Stimulated activated CD8-positive, alpha-beta memory T cell treated with anti-CD3 and anti-CD28 coated beads, Interleukin-7, amount 100 ng/mL, for 1 hour (primary cell): ENCODE data around the gene RBM44.
"Not testable (repeated sequence)": the region's sequence is repeated elsewhere in the genome, so short reads cannot be mapped to it uniquely, and the experiment has no call there.

Source experiments
- DNase-seq, 2 donors: peaks; one replicate each; pipeline ENCODE4 v3.0.0-alpha.2; 2020; ENCODE audit warnings: low read depth in 2 of 2

Gene RBM44

GRCh38 chr2:237858294-237859081 is 59.9 kb downstream of the RBM44 start:
- DNase-seq, result peak; percentile 11 to 14

DNA sequence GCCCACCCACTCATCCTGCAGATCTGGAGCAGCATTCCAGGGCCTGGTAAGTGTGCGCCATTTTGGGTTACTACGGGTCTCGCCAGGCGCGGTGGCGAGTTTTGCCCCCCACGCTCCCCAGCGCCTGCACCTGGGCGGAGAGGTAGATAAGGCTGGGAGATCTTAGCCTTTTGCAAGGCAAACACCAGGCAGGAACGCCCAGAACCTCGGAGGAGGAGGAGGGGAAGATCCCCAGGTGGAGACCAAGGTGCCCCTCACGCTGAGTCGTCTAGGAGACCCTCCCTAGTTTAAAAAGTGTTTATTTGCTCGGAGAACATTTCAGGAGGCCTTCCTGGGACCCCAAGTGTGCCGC is 60.5 kb downstream of the RBM44 start:
- DNase-seq, result no peak

DNA sequence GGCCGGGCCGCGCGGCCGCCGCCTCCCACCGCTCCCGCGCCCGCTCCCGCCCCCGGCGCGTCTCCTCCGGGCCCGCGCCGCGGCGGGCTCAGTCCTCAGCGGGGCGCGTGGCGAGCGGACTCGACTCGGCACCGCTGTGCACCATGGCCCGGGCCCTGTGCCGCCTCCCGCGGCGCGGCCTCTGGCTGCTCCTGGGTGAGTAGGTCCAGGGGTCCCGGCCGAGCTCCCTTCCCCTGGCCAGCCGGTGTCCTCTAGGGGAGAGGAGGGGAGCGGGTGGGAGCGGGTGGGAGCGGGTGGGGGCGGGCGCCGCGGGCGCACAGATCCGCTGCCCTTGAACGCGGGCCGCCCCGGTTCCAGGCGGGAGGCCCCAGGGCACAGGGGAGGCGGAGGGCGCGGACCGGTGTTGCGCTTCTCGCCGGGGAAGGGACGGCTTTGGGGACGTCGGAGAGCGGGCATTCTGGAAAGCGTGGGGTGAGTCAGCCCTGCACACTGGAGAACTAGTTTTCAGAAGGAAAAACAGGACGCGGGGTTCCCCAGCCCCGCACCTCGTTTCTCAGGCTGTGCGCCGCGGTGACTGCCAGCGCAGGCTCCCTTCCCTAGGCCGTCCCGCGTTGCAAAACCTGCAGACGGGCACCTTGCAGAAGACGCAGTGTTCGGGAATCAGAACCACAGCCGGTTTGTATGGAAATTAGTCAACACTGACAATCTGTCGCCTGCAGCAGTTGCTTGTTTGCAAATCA is 61.1 kb downstream of the RBM44 start, which contains the start of gene RAMP1:
RAMP1 (plus strand) TSS at position 91 of the 740 bp plus-strand sequence; CDS start at position 144, 53 bp downstream.
- DNase-seq, result no peak

DNA sequence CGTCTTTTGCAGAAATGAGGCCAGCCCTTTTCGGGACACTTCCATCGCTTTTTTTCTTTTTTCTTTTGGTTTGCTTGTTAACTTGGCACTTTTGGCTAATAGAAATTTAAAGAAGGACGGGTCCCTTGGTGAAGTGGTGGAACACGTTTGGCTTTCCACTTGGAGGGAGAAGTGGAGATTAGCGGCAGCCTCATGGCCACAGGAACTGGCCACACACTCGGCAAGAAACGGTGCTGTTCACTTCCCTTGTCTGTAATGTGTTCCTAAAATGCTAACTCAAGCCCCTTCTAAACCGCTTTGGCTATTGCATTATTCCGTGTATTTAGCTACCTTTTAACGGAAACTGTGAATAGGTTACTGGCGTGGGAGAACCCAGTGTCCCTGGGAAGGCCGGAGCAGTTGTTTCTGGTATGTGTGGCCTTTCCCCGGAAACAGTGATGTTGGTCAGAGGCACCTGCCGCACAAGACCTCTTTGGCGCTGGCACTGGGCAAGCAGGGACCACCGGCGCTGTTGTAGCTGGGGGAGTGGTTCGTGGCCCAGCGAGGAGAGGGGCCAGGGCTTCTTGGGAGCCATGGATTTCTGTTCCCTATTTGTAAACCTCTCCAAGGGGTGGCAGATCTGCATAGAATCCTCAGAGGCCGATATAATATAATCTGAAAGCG is 61.8 kb downstream of the RBM44 start:
- DNase-seq, result no peak

GRCh38 chr2:237861875-237862527 is 63.4 kb downstream of the RBM44 start:
- DNase-seq, result no peak

GRCh38 chr2:237862528-237862895 is 63.9 kb downstream of the RBM44 start:
- no peak for DNase-seq

DNA sequence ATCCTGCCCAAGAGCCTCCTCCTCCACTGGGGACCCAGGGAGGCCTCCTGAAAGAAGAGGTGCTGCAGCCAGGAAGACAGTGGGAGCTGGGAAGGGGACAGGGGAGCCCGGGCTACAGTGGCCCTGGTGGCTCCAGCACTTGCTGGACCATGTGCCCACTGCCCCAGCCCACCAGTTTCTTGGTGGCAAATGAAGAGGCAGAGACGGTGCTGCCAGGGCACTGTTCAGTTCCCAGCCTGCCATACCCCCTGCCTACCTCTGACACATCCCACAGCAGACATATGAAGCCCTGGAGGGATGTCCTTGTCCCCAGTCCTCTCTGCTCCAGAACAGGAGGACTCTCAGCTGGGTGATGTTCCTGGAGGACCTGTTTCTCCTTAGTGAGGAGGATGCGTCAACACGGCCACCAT is 64.5 kb downstream of the RBM44 start:
- DNase-seq, result no peak

GRCh38 chr2:237863689-237864443 is 65.3 kb downstream of the RBM44 start:
- DNase-seq, result no peak

GRCh38 chr2:237864444-237864931 is 65.9 kb downstream of the RBM44 start:
- no peak for DNase-seq

GRCh38 chr2:237864940-237865622 is 66.5 kb downstream of the RBM44 start:
- DNase-seq, result no peak

DNA sequence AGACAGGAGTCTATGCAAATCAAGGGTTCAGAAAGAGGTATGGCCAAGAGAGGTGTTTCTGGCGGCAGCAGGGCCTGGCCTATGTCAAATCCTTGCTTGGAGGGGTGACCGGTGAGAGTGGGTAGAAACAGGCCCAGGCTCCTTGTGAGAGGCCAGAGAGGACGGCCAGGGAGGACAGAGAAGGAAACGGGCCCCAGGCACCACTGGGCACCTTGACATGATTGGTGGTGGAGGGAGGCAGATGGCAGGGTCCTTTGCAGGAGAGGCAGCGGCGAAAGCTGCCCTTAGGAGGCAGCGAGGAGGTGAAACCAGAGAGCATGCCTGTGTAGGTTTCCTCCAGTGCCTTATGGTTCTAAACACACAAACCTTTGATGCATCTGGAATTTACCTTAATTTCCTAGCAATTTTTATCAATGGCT is 67.1 kb downstream of the RBM44 start:
- no peak for DNase-seq

DNA sequence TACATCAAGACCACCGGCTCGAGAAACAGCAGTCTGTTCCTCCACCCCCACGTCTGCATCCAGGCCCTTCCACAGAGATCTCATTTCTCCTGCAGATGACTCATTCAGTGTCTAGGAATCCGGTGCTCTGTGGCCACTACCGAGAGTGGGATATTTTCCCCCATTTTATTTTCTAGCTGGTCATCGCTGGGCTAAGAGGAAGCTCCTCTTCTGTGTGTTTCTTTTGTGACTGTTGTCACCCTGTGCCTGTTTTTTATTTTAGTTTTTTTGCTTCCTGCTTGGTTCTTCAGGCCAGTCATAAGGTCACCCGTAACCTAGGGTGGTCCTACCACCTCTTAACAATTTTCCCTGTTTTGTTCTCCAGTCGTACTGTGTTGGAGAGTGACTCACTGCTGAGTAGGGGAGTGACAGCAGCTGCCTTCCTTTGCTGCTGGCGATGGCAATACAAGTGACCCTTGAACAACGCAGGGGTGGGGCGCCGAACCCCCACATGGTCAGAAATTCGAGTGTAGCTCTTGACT is 67.6 kb downstream of the RBM44 start:
- no peak for DNase-seq

DNA sequence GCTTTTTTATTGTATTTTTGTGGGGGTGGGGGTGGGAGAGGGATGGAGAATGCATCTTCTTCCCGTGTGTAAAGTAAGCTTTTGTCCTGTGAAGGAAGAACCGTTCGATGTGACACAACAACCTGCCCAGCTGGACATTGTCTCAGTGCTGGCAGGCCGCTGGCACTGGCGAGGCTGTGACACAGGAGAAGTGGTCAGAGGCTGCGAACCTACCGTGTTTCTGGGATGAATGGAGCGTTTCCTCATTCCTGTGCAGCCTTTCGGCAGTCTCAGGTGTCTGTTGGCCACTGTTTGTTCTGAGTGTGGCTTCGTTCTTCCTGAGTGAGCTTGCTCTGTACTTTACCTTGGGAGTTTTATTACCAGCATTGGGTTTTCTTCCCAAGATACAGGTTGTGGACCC is 68.9 kb downstream of the RBM44 start:
- DNase-seq, result no peak

DNA sequence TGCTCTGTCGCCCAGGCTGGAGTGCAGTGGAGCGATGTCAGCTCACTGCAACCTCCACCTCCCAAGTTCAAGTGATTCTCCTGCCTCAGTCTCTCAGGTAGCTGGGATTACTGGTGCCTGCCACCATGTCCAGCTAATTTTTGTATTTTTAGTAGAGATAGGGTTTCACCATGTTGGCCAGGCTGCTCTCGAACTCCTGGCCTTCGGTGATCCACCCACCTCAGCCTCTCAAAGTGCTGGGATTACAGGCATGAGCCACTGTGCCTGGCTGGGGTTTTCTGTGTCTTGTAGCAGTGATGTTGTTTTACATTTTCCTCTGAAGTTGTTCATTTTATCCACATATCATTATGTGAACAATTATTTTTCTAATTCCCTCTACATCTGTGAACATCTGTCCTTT is 69.5 kb downstream of the RBM44 start:
- DNase-seq, result not testable (repeated sequence)

DNA sequence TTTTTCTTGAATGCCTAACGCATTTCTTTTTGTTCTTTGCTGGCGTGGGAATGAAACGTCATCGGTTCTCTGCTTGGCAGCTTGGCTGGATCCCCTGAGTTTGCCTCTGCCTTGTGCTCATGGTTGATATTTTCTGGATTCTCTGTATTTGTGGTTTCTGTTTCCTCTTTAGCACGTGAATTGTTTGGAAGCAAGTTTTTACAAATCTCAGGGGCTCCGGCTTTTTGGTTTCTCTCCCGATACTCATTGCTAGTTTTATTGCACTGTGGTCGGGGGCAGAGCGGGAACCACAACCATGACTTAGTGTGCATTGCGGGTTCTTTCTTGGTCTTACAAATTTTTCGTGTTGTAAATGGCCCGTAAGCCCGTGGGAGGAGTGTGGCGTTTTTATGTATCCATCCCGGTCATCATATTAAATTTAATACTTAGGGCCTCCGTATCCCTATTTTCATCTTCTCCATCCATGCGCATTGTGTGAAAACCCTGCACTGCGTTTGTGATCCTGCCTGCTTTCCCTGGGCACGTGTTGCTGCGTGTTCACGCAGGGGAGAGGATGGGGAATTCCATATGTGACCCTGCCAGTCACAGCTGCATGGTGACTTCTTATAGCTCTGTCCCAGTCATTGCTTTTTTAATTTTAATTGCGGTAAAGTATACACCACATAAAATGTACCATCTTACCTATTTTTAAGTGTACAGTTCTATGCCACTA is 70.2 kb downstream of the RBM44 start:
- DNase-seq, result no peak

DNA sequence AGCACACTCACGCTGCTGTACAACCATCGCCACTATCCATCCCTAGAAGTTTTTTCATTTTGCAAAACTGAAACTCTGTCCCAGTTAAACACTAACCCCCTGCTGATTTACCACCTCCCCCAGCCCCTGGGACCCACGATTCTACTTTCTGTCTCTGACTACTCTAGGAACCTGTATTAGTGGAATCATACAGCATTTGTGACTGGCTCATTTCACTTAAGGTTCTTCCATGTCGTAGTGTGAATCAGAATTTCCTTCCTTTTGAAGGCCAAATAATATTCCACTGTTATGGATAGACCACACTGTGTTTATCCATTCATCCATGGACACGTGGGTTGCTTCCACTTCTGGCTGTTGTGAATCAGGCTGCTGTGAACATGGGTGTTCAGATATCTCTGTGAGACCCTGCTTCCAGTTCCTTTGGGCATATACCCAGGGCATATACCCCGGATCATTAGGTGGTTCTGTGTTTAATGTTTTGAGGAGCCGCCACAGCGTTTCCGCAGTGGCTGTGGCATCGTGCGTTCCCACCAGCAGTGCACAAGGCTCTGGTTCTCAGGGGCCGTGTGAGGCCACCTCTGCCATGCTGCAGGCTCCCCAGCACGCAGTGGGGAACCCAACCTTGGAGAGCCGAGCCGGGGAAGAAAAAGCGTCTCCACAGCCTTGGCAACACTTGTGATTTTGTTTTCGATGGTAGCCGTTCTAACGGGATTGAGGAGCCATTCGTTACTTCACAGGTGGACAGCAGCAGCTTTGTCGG is 70.9 kb downstream of the RBM44 start:
- DNase-seq, result no peak

- DNase-seq, result no peak
These were observed 71.5 kb downstream of the RBM44 start for GRCh38 chr2:237870126-237870525.

DNA sequence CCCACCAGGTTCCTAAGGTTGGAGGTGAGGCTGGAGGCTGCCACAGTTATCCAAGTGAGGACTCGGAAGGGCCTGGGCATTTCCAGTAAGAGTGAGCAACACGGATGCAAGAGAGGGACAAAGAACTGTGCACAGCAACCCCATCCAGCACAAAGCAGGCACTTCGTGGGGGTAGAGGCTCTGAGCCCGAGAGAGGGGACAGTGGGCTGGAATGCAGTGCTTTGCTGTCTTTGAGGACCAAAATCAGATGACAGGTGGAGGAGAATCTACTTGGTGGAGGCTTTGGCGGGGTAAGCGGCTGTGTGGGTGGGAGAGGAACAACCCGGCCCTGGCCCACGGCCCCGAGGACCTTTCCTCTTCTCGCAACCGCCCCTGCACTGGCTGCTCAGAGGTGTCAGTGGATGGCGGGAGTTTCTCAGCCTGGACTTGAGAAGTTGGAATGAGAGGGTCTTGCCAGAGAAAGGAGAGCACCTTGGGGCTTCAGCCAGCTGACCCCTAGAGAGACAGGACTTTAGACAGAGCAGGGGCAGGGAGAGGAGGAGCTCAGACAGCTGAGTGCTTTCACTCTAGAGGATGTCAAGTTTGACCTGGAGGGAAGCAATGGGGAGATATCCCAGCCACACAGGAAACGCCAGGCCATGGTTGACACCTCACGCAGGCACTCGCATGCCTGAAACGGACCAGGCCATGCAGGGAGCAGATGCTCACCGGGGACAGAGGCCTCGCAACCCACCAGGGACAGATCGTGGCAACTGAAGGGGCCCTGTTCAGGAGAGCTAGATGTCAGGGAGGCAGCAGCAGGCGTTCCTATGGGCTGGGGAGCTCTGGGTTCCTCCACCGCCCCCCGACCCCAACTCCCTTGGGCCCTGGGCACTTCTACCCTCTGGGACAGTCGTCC is 72.4 kb downstream of the RBM44 start:
- DNase-seq, result no peak
